ENCODE data around the gene CFAP251. TPM values are rescaled to one million over a fixed set of nuclear protein-coding genes. Genes with fewer than 3 reads are reported as not detected.

Gene CFAP251
- total RNA-seq, 1 experiment from 2014 or later, result 2.6 TPM

GRCh38 chr12:121874071-121874470 lies 44.3 kb upstream of the CFAP251 start:
- TF ChIP-seq, protein P1, sequence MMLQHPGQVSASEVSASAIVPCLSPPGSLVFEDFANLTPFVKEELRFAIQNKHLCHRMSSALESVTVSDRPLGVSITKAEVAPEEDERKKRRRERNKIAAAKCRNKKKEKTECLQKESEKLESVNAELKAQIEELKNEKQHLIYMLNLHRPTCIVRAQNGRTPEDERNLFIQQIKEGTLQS (IDR thresholded peaks at IDR 0.05), result no peak
- TF ChIP-seq CBX3 (IDR thresholded peaks at IDR 0.05; ENCODE audit: low read depth), result no peak
- TF ChIP-seq JUND (IDR thresholded peaks at IDR 0.05), result no peak
- TF ChIP-seq ZNF274 (IDR thresholded peaks at IDR 0.05; ENCODE audit: low read depth, low read length), result no peak
- TF ChIP-seq YY1 (IDR thresholded peaks at IDR 0.05; ENCODE audit: extremely low read depth, insufficient replicate concordance, low read depth, low read length), result no peak
- no peak for TF ChIP-seq EZH2phosphoT487 (IDR thresholded peaks at IDR 0.05; ENCODE audit: borderline replicate concordance)
- TF ChIP-seq TCF7L2 (IDR thresholded peaks at IDR 0.05; ENCODE audit: borderline replicate concordance, extremely low read depth, insufficient read depth, insufficient read length), result no peak
- no peak for TF ChIP-seq EZH2 (IDR thresholded peaks at IDR 0.05)
- BruUV-seq (replicated peaks), result no TSS peak

DNA sequence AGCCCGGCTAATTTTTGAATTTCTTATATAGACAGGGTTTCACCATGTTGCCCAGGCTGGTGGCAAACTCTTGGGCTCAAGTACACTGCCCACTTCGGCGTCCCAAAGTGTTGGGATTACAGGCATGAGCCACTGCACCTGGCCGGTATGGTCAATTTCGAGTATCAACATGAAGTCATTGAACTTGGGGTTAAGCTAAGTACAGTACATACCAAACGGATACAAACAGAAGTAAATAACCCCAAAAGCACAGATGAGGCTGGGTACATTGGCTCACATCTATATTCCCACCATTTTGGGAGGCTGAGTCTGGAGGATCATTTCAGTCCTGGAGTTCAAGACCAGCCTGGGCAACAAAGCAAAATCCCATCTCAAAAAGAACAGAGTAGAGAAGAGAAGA lies 42.8 kb upstream of the CFAP251 start:
- Histone ChIP-seq H2AFZ (ENCODE audit: low read depth, low read length, poor library complexity, severe bottlenecking) (no peak overlapping the region), H3K9me2 (ENCODE audit: insufficient read depth) (no peaks in the 10 kb centered on the region), H3K27me3 (ENCODE audit: insufficient read depth, low read length) (no peaks in the 10 kb centered on the region), H3K4me3 (replicated peaks in 1 of 2; ENCODE audit: low read depth in 1 of 2, low read length in 2 of 2) (no peak overlapping the region), H3K4me1 (ENCODE audit: control insufficient read depth in 1 of 2, insufficient read depth in 2 of 2, low read length in 2 of 2) (peaks cover 0 to 5% of the 10 kb centered on the region in 2 experiments; a peak in 1 of 4 replicates), H3K79me2 (ENCODE audit: insufficient read depth, low read length) (no peaks in the 10 kb centered on the region), H3K36me3 (ENCODE audit: control insufficient read depth in 1 of 2, insufficient read depth in 2 of 2, low read length in 2 of 2) (no peaks in the 10 kb centered on the region), H3K27ac (ENCODE audit: low read depth, low read length) (no peak overlapping the region), H3K9me3 (ENCODE audit: control insufficient read depth in 1 of 2, insufficient read depth in 1 of 2, low read depth in 1 of 2, low read length in 2 of 2) (no peaks in the 10 kb centered on the region), H3K9ac (ENCODE audit: low read length) (no peak overlapping the region), H4K20me1 (ENCODE audit: insufficient read depth) (no peaks in the 10 kb centered on the region), H3K4me2 (ENCODE audit: low read length) (no peak overlapping the region)
- BruUV-seq (replicated peaks), result no TSS peak
- ChIA-PET RAD21 (ENCODE audit: low non-redundant PET in 1 of 2, low total read pairs in 2 of 2, uncharacterized antibody in 2 of 2, unreplicated experiment in 2 of 2) (no interaction called here), CTCF (no interaction called here), POLR2A (no interaction called here)
- intact Hi-C loops (cut with micrococcal nuclease), result no loop called here
- DNase-seq (ENCODE audit: low read depth, low spot score), result no peak
- no peak for ATAC-seq
- TF ChIP-seq MAX (IDR thresholded peaks at IDR 0.05) (no peak), EGR1 (IDR thresholded peaks at IDR 0.05; ENCODE audit: low read depth) (no peak), POLR2AphosphoS5 (IDR thresholded peaks at IDR 0.05; ENCODE audit: low read depth, low read length) (no peak), SIN3A (IDR thresholded peaks at IDR 0.05; ENCODE audit: low read depth) (no peak), JUND (IDR thresholded peaks at IDR 0.05) (no peak), SRF (IDR thresholded peaks at IDR 0.05; ENCODE audit: low read depth) (no peak), TCF7L2 (IDR thresholded peaks at IDR 0.05; ENCODE audit: borderline replicate concordance, extremely low read depth, insufficient read depth, insufficient read length) (no peak), ELF1 (IDR thresholded peaks at IDR 0.05; ENCODE audit: borderline replicate concordance, low read depth) (no peak), POLR2A (IDR thresholded peaks at IDR 0.05; ENCODE audit: borderline replicate concordance, extremely low read depth, insufficient read depth, insufficient read length) (no peak), REST (IDR thresholded peaks at IDR 0.05; ENCODE audit: low read depth) (no peak), CEBPB (IDR thresholded peaks at IDR 0.05; ENCODE audit: low read depth) (no peak), EZH2 (IDR thresholded peaks at IDR 0.05) (no peak)

More at GRCh38 chr12:121874071-121874470, 44.3 kb upstream of the CFAP251 start:
- no peaks in the 10 kb centered on the region for H3K9me3 ChIP-seq (ENCODE audit: control insufficient read depth in 1 of 2, insufficient read depth in 1 of 2, low read depth in 1 of 2, low read length in 2 of 2)
- H3K9ac ChIP-seq (ENCODE audit: low read length), result no peak overlapping the region
- no peak overlapping the region for H3K4me3 ChIP-seq (replicated peaks in 1 of 2; ENCODE audit: low read depth in 1 of 2, low read length in 2 of 2)
- no peak overlapping the region for H3K4me2 ChIP-seq (ENCODE audit: low read length)
- no peaks in the 10 kb centered on the region for H3K27me3 ChIP-seq (ENCODE audit: insufficient read depth, low read length)
- H3K9me2 ChIP-seq (ENCODE audit: insufficient read depth), result no peaks in the 10 kb centered on the region
- POLR2A ChIA-PET, result no interaction called here
- peaks cover 0 to 5% of the 10 kb centered on the region in 2 experiments; a peak in 1 of 4 replicates for H3K4me1 ChIP-seq (ENCODE audit: control insufficient read depth in 1 of 2, insufficient read depth in 2 of 2, low read length in 2 of 2)
- H2AFZ ChIP-seq (ENCODE audit: low read depth, low read length, poor library complexity, severe bottlenecking), result no peak overlapping the region
- H3K79me2 ChIP-seq (ENCODE audit: insufficient read depth, low read length), result no peaks in the 10 kb centered on the region
- no peak overlapping the region for H3K27ac ChIP-seq (ENCODE audit: low read depth, low read length)
- ATAC-seq (no peak), DNase-seq (ENCODE audit: low read depth, low spot score) (no peak)
- CTCF ChIA-PET, result interaction anchor here (1.0 kb wide), 1 partner anchor 14 kb away, joined by 3 read pairs; the partner anchor contains the start of gene PSMD9
- intact Hi-C loops (cut with micrococcal nuclease), result no loop called here
- H4K20me1 ChIP-seq (ENCODE audit: insufficient read depth), result no peaks in the 10 kb centered on the region
- RAD21 ChIA-PET (ENCODE audit: low non-redundant PET in 1 of 2, low total read pairs in 2 of 2, uncharacterized antibody in 2 of 2, unreplicated experiment in 2 of 2), result no interaction called here
- no peaks in the 10 kb centered on the region for H3K36me3 ChIP-seq (ENCODE audit: control insufficient read depth in 1 of 2, insufficient read depth in 2 of 2, low read length in 2 of 2)

All from HCT116 (cell line).